OCI-LY7 (cell line): ENCODE results near the gene ATP6V0C. TPM values are rescaled to one million over a fixed set of nuclear protein-coding genes. Genes with fewer than 3 reads are reported as not detected.

ENCODE experiments used
- BruUV-seq: library from RNA; stranded (reverse); fragments of 400-500 nt; replicated peaks from 2 replicates; lab custom pipeline; 2021; lab: Mats Ljungman, UMichigan
- CTCF ChIA-PET: fragments of 300-600 bp; sonication (Branson Sonifier 250); formaldehyde crosslinking; loops from one replicate; lab custom pipeline; 2022; ENCODE audit warnings: antibody characterized with exemption; ENCODE audit not compliant: unreplicated experiment; lab: Charles Lee
- POLR2A ChIA-PET: fragments of 300-600 bp; sonication (Branson Sonifier 250); formaldehyde crosslinking; loops from one replicate; lab custom pipeline; 2022; ENCODE audit warnings: antibody characterized with exemption; lab: Charles Lee
- DNase-seq: peaks from one replicate; pipeline ENCODE4 v3.0.0-alpha.2; 2015; ENCODE audit warnings: low spot score
- H2AFZ ChIP-seq: fragments of 200-600 bp; sonication (generic), shearing (Covaris generic); 2 replicates; pipeline ENCODE4 v1.6.1; 2014; ENCODE audit warnings: mild to moderate bottlenecking, antibody characterized with exemption, low read length, moderate library complexity
- H3K27ac ChIP-seq: fragments of 200-600 bp; sonication (generic); 2 replicates; pipeline ENCODE4 v1.5.1; 2014; ENCODE audit warnings: mixed run types, low read depth, mild to moderate bottlenecking, moderate library complexity, low read length, inconsistent platforms; ENCODE audit not compliant: poor library complexity, severe bottlenecking
- H3K36me3 ChIP-seq: fragments of 200-600 bp; sonication (generic); 2 replicates; pipeline ENCODE4 v1.6.1; 2014; ENCODE audit warnings: mild to moderate bottlenecking, antibody characterized with exemption, low read length, moderate library complexity, mixed read lengths; ENCODE audit not compliant: insufficient read depth
- H3K4me1 ChIP-seq: fragments of 200-600 bp; sonication (generic); 2 replicates; pipeline ENCODE4 v1.5.1; 2014; ENCODE audit warnings: mild to moderate bottlenecking, low read length; ENCODE audit not compliant: insufficient read depth, poor library complexity, severe bottlenecking
- H3K4me2 ChIP-seq: fragments of 200-600 bp; sonication (generic); 2 replicates; pipeline ENCODE4 v1.6.1; 2014; ENCODE audit warnings: mild to moderate bottlenecking, low read length
- H3K4me3 ChIP-seq: fragments of 200-600 bp; sonication (generic); 2 replicates; pipeline ENCODE4 v1.5.1; 2014; ENCODE audit warnings: mild to moderate bottlenecking, low read depth, low read length; ENCODE audit not compliant: poor library complexity, severe bottlenecking
- H3K79me2 ChIP-seq: fragments of 200-600 bp; sonication (generic); 2 replicates; pipeline ENCODE4 v1.6.1; 2016; ENCODE audit warnings: low read depth, mild to moderate bottlenecking, low read length, moderate library complexity, mixed read lengths; ENCODE audit not compliant: insufficient read depth
- H3K9me2 ChIP-seq: fragments of 200-600 bp; sonication (generic); 2 replicates; pipeline ENCODE4 v1.6.1; 2016; ENCODE audit warnings: mild to moderate bottlenecking, low read length, mixed read lengths; ENCODE audit not compliant: insufficient read depth
- H3K9me3 ChIP-seq: fragments of 200-600 bp; sonication (generic); 2 replicates; pipeline ENCODE4 v1.6.1; 2014; ENCODE audit warnings: mild to moderate bottlenecking, mixed run types, low read length, mixed read lengths
- H4K20me1 ChIP-seq: fragments of 200-600 bp; sonication (generic); 2 replicates; pipeline ENCODE4 v1.6.1; 2014; ENCODE audit warnings: mild to moderate bottlenecking, antibody characterized with exemption, low read length, moderate library complexity, mixed read lengths; ENCODE audit not compliant: insufficient read depth
- EZH2phosphoT487 ChIP-seq: fragments of 200-600 bp; sonication (generic); IDR thresholded peaks from 2 replicates; pipeline ENCODE4 v1.6.1; 2018; ENCODE audit warnings: low read depth, borderline replicate concordance, mild to moderate bottlenecking, mixed run types, antibody characterized with exemption, low read length, moderate library complexity, mixed read lengths
- intact Hi-C: fragments of 100-400 bp; cut with micrococcal nuclease; formaldehyde crosslinking; loops from one replicate; pipeline ENCODE4 v1.10.0; 2022; ENCODE audit not compliant: unreplicated experiment
- total RNA-seq, 2 experiments: library from RNA; depleted of rRNA in 1 of 2; stranded (reverse); fragments of >200 nt in 1 of 2; shearing (Covaris generic) in 1 of 2; gene quantifications; 2 replicates each; pipeline ENCODE4 v1.2.3, GENCODE V29; 2014 to 2022
- TF ChIP-seq, protein P1 (sequence below): fragments of 200-600 bp; sonication (generic); conservative IDR thresholded peaks from 2 replicates; pipeline ENCODE4 v1.5.1; 2014; ENCODE audit warnings: mild to moderate bottlenecking, antibody characterized with exemption, low read length, moderate library complexity, mixed read lengths

The ATP6V0C gene
- total RNA-seq, 2 experiments from 2014 or later = 16.4 to 94.3 TPM

DNA sequence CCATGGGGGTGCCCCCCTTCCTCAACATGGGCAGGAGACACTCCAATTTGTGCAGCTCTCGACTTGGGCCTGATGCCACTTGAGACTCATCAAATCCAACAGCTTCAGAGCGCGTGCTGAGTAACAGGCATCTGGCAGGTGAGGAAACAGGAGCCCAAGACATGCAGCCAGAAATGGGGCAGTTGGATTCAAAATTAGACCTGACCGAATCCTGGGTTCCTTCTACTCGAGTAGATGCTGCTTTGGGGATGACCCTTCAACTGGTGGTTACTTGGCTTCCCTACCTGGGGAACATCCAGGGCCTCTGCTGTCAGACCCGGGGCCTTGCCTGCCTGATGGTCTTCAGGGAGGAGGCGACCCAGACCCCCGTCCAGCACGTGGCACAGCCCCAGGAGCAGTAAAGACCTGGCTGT lies 43.1 kb upstream of the ATP6V0C start:
- Histone ChIP-seq H4K20me1 (no peaks in the 10 kb centered on the region), H3K79me2 (peaks cover 3% of the 10 kb centered on the region; the same call in 1 of the 2 replicates), H3K4me2 (peak overlapping the region; percentile 91), H3K9me3 (no peaks in the 10 kb centered on the region), H3K4me1 (peaks cover 76% of the 10 kb centered on the region), H3K36me3 (peaks cover 2% of the 10 kb centered on the region; the same call in 1 of the 2 replicates), H3K9me2 (no peaks in the 10 kb centered on the region), H3K27ac (peak overlapping the region; percentile 89), H2AFZ (no peak overlapping the region), H3K4me3 (peak overlapping the region; percentile 60)
- CTCF ChIA-PET = no interaction called here
- TF ChIP-seq, protein P1, sequence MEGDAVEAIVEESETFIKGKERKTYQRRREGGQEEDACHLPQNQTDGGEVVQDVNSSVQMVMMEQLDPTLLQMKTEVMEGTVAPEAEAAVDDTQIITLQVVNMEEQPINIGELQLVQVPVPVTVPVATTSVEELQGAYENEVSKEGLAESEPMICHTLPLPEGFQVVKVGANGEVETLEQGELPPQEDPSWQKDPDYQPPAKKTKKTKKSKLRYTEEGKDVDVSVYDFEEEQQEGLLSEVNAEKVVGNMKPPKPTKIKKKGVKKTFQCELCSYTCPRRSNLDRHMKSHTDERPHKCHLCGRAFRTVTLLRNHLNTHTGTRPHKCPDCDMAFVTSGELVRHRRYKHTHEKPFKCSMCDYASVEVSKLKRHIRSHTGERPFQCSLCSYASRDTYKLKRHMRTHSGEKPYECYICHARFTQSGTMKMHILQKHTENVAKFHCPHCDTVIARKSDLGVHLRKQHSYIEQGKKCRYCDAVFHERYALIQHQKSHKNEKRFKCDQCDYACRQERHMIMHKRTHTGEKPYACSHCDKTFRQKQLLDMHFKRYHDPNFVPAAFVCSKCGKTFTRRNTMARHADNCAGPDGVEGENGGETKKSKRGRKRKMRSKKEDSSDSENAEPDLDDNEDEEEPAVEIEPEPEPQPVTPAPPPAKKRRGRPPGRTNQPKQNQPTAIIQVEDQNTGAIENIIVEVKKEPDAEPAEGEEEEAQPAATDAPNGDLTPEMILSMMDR = no peak
- no peak for TF ChIP-seq EZH2phosphoT487
- DNase-seq = peak; percentile 67
- POLR2A ChIA-PET = interaction anchor here (1.0 to 1.9 kb wide), 2 partner anchors 11 to 31 kb away, joined by 3 to 11 read pairs; partner anchors contain the start of gene TEDC2
- no TSS peak for BruUV-seq
- intact Hi-C loops = no loop called here

DNA sequence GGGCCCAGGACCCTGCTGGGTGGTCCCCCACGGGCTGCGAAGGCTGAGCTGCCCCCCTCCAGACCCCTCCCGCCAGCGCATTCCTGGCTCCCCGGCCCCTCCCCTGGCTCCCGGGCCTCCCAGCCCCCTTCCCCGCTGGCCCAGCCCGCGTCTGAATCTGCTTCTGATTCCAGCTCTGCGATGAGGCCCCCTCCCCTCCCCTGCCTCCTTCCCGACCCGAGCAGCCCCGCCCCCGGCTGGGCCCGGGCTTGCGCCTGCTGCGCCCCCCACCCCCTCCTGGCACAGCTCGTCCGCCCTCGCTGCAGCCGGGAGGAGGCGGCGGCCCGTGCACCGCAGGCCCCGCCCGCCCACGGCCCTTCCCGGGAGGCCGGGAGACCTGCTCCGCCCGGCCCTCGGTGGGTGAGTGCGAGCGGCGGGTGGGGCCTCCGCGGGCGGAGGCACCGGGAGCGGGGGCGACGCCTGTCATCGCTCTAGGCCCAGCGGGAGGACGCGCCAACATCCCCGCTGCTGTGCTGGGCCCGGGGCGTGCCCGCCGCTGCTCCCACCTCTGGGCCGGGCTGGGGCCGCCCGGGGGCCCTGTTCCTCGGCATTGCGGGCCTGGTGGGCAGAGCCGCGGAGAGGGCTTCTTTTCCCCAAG lies 42.6 kb upstream of the ATP6V0C start, which contains the start of gene NTN3:
Gene NTN3 (plus strand): TSS at position 282 of the 637 bp plus-strand sequence. CDS start 405 bp downstream, outside the sequence.
- H3K4me1 ChIP-seq = peaks cover 78% of the 10 kb centered on the region
- H3K9me2 ChIP-seq = no peaks in the 10 kb centered on the region
- H3K4me2 ChIP-seq = peak within 1 kb of the TSS; percentile 91
- no peak within 1 kb of the TSS for H2AFZ ChIP-seq
- H3K79me2 ChIP-seq = peaks cover 6% of the 10 kb centered on the region; the same call in 1 of the 2 replicates
- no peaks in the 10 kb centered on the region for H3K36me3 ChIP-seq
- peak; percentile 62 for DNase-seq
- peak within 1 kb of the TSS; percentile 89 for H3K27ac ChIP-seq
- POLR2A ChIA-PET = interaction anchor here (1.0 to 1.9 kb wide), 2 partner anchors 11 to 30 kb away, joined by 3 to 11 read pairs; partner anchors contain the start of gene TEDC2
- H3K4me3 ChIP-seq = peak within 1 kb of the TSS; percentile 60
- no TSS peak for BruUV-seq
- CTCF ChIA-PET = no interaction called here
- TF ChIP-seq, protein P1 = no peak
- no peak for TF ChIP-seq EZH2phosphoT487
- no peaks in the 10 kb centered on the region for H3K9me3 ChIP-seq
- intact Hi-C loops = no loop called here
- peaks cover 5% of the 10 kb centered on the region; the same call in 1 of the 2 replicates for H4K20me1 ChIP-seq
